HG03103 (cell line): ENCODE data around the gene C1QTNF6.

Source experiments
- ATAC-seq: cut with Tn5 transposase; IDR thresholded peaks from one replicate; pipeline ENCODE4 v1.9.1; 2021; ENCODE audit warnings: low read depth; ENCODE audit not compliant: unreplicated experiment

The C1QTNF6 gene

GRCh38 chr22:37146507-37147180, 41.4 kb downstream of the C1QTNF6 start:
- no peak for ATAC-seq

- no peak for ATAC-seq
Measured at GRCh38 chr22:37146051-37146385, 42.0 kb downstream of the C1QTNF6 start.

GRCh38 chr22:37145180-37146050, 42.6 kb downstream of the C1QTNF6 start:
- no peak for ATAC-seq

- ATAC-seq = no peak
Measured at GRCh38 chr22:37144180-37144554, 43.9 kb downstream of the C1QTNF6 start.

GRCh38 chr22:37141971-37142370, 46.1 kb downstream of the C1QTNF6 start:
- ATAC-seq = no peak

- ATAC-seq = no peak
Measured at GRCh38 chr22:37141476-37141875, 46.6 kb downstream of the C1QTNF6 start.

- no peak for ATAC-seq
Measured at GRCh38 chr22:37140686-37141323, 47.2 kb downstream of the C1QTNF6 start.

GRCh38 chr22:37139762-37140161, 48.3 kb downstream of the C1QTNF6 start:
- ATAC-seq = no peak

GRCh38 chr22:37138849-37139561, 49.0 kb downstream of the C1QTNF6 start:
- no peak for ATAC-seq

- no peak for ATAC-seq
Measured at GRCh38 chr22:37137903-37138665, 50.0 kb downstream of the C1QTNF6 start.

- ATAC-seq = no peak
Measured at GRCh38 chr22:37137131-37137530, 50.9 kb downstream of the C1QTNF6 start.

- ATAC-seq = no peak
Measured at GRCh38 chr22:37135023-37135422, 53.0 kb downstream of the C1QTNF6 start.

GRCh38 chr22:37133304-37134018, 54.6 kb downstream of the C1QTNF6 start:
- no peak for ATAC-seq

GRCh38 chr22:37132773-37133172, 55.3 kb downstream of the C1QTNF6 start:
- ATAC-seq = no peak
